GM12878 (cell line): ENCODE results near the gene IL34. TPM values are rescaled to one million over a fixed set of nuclear protein-coding genes. Genes with fewer than 3 reads are reported as not detected.

Experiments
- ATAC-seq: fragments of 200-7000 bp; cut with Tn5 transposase; 3 replicates; pipeline ENCODE4 v1.9.1; 2020; ENCODE audit warnings: mild to moderate bottlenecking, moderate library complexity
- BruUV-seq: library from RNA; stranded (reverse); fragments of 400-500 nt; replicated peaks from 2 replicates; lab custom pipeline; 2021; lab: Mats Ljungman, UMichigan
- CTCF ChIA-PET: fragments of 300-600 bp; sonication (Branson Sonifier 250); formaldehyde crosslinking; extraction: SDS; loops from one replicate; lab custom pipeline; 2021; ENCODE audit warnings: inconsistent platforms; lab: Yijun Ruan, JAX
- POLR2A ChIA-PET: fragments of 350-600 bp; formaldehyde crosslinking; extraction: SDS; loops from one replicate; lab custom pipeline; 2021; ENCODE audit warnings: inconsistent platforms; lab: Charles Lee
- RAD21 ChIA-PET: fragments of 300-600 bp; sonication (Branson Sonifier 250); formaldehyde crosslinking; loops from one replicate; lab custom pipeline; 2023; ENCODE audit warnings: antibody characterized with exemption; ENCODE audit not compliant: unreplicated experiment; lab: Charles Lee
- SMC1A ChIA-PET: fragments of 300-600 bp; sonication (Branson Sonifier 250); formaldehyde crosslinking; loops from one replicate; lab custom pipeline; 2023; ENCODE audit not compliant: unreplicated experiment, uncharacterized antibody; lab: Charles Lee
- DNase-seq: peaks from one replicate; pipeline ENCODE4 v3.0.0-alpha.2; 2011; ENCODE audit warnings: low read depth, low spot score
- FAIRE-seq: peaks from 3 replicates; lab custom pipeline; 2011; peaks lifted over from hg19 to GRCh38; lab: Jason Lieb, UNC
- H2AFZ ChIP-seq: 2 replicates; pipeline ENCODE4 v1.6.0; 2011; ENCODE audit warnings: low read depth, low read length, control low read depth; ENCODE audit not compliant: control insufficient read depth
- H3K27ac ChIP-seq: 2 replicates; pipeline ENCODE4 v1.5.1; 2011; ENCODE audit warnings: control low read depth; ENCODE audit not compliant: control insufficient read depth, insufficient read depth
- H3K27me3 ChIP-seq, 2 experiments: replicated peaks in 1 of 2; 2 replicates each; pipeline versions ENCODE4 v1.6.0 to v1.6.1; 2011; ENCODE audit warnings: low read length in 1 of 2; ENCODE audit not compliant: control insufficient read depth in 2 of 2, insufficient read depth in 2 of 2
- H3K36me3 ChIP-seq, 2 experiments: 2 replicates each; pipeline ENCODE4 v1.5.1; 2011; ENCODE audit warnings: low read length in 1 of 2; ENCODE audit not compliant: control insufficient read depth in 2 of 2, insufficient read depth in 2 of 2
- H3K4me1 ChIP-seq: 2 replicates; pipeline ENCODE4 v1.6.1; 2011; ENCODE audit warnings: mild to moderate bottlenecking, low read length, moderate library complexity, mixed read lengths; ENCODE audit not compliant: control insufficient read depth, insufficient read depth
- H3K4me2 ChIP-seq: 2 replicates; pipeline ENCODE4 v1.6.0; 2011; ENCODE audit warnings: control low read depth; ENCODE audit not compliant: control insufficient read depth, insufficient read depth
- H3K4me3 ChIP-seq: fragments of 200-600 bp; sonication (generic); 2 replicates; pipeline ENCODE4 v1.5.1; 2016
- H3K79me2 ChIP-seq: 2 replicates; pipeline ENCODE4 v1.6.0; 2011; ENCODE audit warnings: low read length; ENCODE audit not compliant: control insufficient read depth, insufficient read depth
- H3K9ac ChIP-seq: 2 replicates; pipeline ENCODE4 v1.8.0; 2011; ENCODE audit warnings: low read length, control low read depth, mixed read lengths; ENCODE audit not compliant: control insufficient read depth, insufficient read depth
- H3K9me3 ChIP-seq: replicated peaks from 3 replicates; pipeline ENCODE4 v1.5.1; 2011; ENCODE audit warnings: mild to moderate bottlenecking, low read length; ENCODE audit not compliant: control insufficient read depth, insufficient read depth
- H4K20me1 ChIP-seq: 2 replicates; pipeline ENCODE4 v1.6.0; 2011; ENCODE audit not compliant: control insufficient read depth, insufficient read depth
- CEBPZ ChIP-seq: fragments of 150-350 bp; IDR thresholded peaks from 2 replicates; pipeline ENCODE4 v1.6.1; 2016; ENCODE audit warnings: low read depth, low read length
- PBX3 ChIP-seq: IDR thresholded peaks from 2 replicates; pipeline ENCODE4 v1.6.1; 2011; ENCODE audit warnings: mild to moderate bottlenecking, low read depth, low read length, moderate library complexity; ENCODE audit not compliant: insufficient replicate concordance
- POLR2AphosphoS2 ChIP-seq: IDR thresholded peaks from 2 replicates; pipeline ENCODE4 v1.6.1; 2011; ENCODE audit warnings: low read depth, mild to moderate bottlenecking, low read length, improper control_type of control experiment, moderate library complexity
- POU2F2 ChIP-seq: IDR thresholded peaks from 3 replicates; pipeline ENCODE4 v1.6.1; 2011; ENCODE audit warnings: low read depth, mild to moderate bottlenecking, low read length, borderline replicate concordance
- SRF ChIP-seq, 2 experiments: IDR thresholded peaks; 2 replicates each; pipeline ENCODE4 v1.6.1; 2011; ENCODE audit warnings: low read depth in 2 of 2, low read length in 2 of 2, mild to moderate bottlenecking in 1 of 2, moderate library complexity in 1 of 2
- TBL1XR1 ChIP-seq: IDR thresholded peaks from 2 replicates; pipeline ENCODE4 v1.6.1; 2012; ENCODE audit warnings: low read depth, low read length, improper control_type of control experiment
- USF2 ChIP-seq: IDR thresholded peaks from 2 replicates; pipeline ENCODE4 v1.6.1; 2011; ENCODE audit warnings: low read depth, low read length, improper control_type of control experiment, borderline replicate concordance
- ZNF207 ChIP-seq: fragments of 450-650 bp; IDR thresholded peaks from 2 replicates; pipeline ENCODE4 v1.6.1; 2014; ENCODE audit warnings: antibody characterized with exemption, mild to moderate bottlenecking, borderline replicate concordance
- ZSCAN29 ChIP-seq: fragments of 450-650 bp; IDR thresholded peaks from 2 replicates; pipeline ENCODE4 v1.6.1; 2017; ENCODE audit warnings: mild to moderate bottlenecking, moderate library complexity
- ZZZ3 ChIP-seq: IDR thresholded peaks from 2 replicates; pipeline ENCODE4 v1.6.1; 2011; ENCODE audit warnings: low read depth; ENCODE audit not compliant: control insufficient read depth, insufficient read length
- WGBS: methylation state at CpG from one replicate; pipeline ENCODE4 v1.1.6; 2016; ENCODE audit warnings: low lambda C conversion rate; ENCODE audit not compliant: insufficient replicate concordance, insufficient coverage; ENCODE audit errors: missing lambda C conversion rate; 5-methylcytosine and 5-hydroxymethylcytosine counted together
- in situ Hi-C: fragments of 300-500 bp; cut with MboI; formaldehyde crosslinking; loops from 9 replicates; pipeline ENCODE4 v1.14.3; 2018; ENCODE audit warnings: mixed read lengths
- intact Hi-C: fragments of 100-400 bp; cut with micrococcal nuclease; formaldehyde crosslinking; loops from one replicate; pipeline ENCODE4 v1.14.2; 2022; ENCODE audit not compliant: unreplicated experiment
- polyA plus RNA-seq, 11 experiments: library from polyadenylated mRNA; depleted of rRNA in 4 of 11; unstranded in 6 of 11; stranded (reverse) in 5 of 11; fragments of >200 nt; fragmentation: Nextera tagmentation in 4 of 11; fragmentation: Illumina TruSeq in 1 of 11; extraction: Ambion mirVana in 4 of 11; extraction: Trizol in 1 of 11; gene quantifications; 1 replicate in 1 of 11; 2 replicates in 10 of 11; pipeline versions ENCODE4 v1.2.1 to v1.2.3, GENCODE V29; 2011 to 2016; ENCODE audit warnings: inconsistent platforms in 2 of 11, missing spikeins in 2 of 11, low read depth in 1 of 11
- total RNA-seq, 4 experiments: library from RNA; depleted of rRNA in 3 of 4; stranded (reverse); fragments of >200 nt in 3 of 4; fragmentation: Illumina TruSeq in 1 of 4; extraction: Trizol in 1 of 4; gene quantifications; 2 replicates each; pipeline versions ENCODE4 v1.2.1 to v1.2.3, GENCODE V29; 2013 to 2021

IL34 gene
- total and polyA plus RNA-seq, 10 of the 15 experiments (the other 5 are each of a cell fraction or from before 2014, with no cell fraction given): 0.27 to 0.40 TPM; not detected in 8

DNA sequence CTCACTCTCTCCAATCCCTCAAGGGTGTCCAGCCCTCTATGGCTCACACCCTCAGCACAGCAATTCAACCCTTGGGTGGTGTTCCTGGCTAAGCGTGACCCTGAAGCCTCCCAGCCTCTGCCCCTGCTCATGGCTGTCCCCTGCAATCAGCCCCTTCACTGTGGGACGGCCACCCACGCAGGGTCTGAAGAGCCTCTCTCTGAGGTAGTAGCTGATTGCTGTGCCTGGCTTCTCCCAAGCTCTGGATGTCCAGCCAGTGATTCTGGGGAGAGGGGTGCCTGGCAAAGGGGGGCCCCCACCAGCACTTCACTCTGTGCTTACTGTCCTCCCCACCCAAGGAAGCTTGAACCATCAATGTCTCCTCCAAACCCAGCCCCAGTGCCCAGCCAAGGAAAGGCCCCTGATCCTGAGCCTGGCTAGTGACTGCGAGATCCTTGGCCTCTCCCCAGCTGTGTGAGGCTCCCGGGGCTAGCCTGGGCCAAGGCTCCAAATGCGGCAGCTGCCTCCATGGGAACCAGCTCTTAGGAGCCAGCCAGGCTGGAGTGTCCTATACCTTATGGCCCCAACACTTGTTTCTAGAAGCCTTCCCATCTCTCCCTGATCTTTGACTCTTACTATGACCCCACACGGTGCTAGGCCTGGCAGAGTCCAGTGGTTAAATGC, 29.6 kb downstream of the IL34 start:
- no peak for FAIRE-seq
- TF ChIP-seq USF2 (no peak), ZNF207 (no peak), POU2F2 (no peak)
- Histone ChIP-seq H3K9ac (no peak overlapping the region), H3K4me1 (no peaks in the 10 kb centered on the region), H2AFZ (no peak overlapping the region), H3K9me3 (no peaks in the 10 kb centered on the region), H3K79me2 (no peaks in the 10 kb centered on the region), H3K27me3 (no peaks in the 10 kb centered on the region), H3K4me3 (no peak overlapping the region), H3K36me3 (no peaks in the 10 kb centered on the region), H3K4me2 (no peak overlapping the region), H3K27ac (no peak overlapping the region), H4K20me1 (no peaks in the 10 kb centered on the region)
- 58% methylated on average over 7 of the region's 7 CpGs for WGBS
- POLR2A ChIA-PET: no interaction called here
- CTCF ChIA-PET: no interaction called here
- DNase-seq: no peak
- no peak for ATAC-seq
- in situ Hi-C loops: no loop called here
- SMC1A ChIA-PET: no interaction called here
- intact Hi-C loops: no loop called here
- RAD21 ChIA-PET: no interaction called here
- BruUV-seq: no TSS peak

DNA sequence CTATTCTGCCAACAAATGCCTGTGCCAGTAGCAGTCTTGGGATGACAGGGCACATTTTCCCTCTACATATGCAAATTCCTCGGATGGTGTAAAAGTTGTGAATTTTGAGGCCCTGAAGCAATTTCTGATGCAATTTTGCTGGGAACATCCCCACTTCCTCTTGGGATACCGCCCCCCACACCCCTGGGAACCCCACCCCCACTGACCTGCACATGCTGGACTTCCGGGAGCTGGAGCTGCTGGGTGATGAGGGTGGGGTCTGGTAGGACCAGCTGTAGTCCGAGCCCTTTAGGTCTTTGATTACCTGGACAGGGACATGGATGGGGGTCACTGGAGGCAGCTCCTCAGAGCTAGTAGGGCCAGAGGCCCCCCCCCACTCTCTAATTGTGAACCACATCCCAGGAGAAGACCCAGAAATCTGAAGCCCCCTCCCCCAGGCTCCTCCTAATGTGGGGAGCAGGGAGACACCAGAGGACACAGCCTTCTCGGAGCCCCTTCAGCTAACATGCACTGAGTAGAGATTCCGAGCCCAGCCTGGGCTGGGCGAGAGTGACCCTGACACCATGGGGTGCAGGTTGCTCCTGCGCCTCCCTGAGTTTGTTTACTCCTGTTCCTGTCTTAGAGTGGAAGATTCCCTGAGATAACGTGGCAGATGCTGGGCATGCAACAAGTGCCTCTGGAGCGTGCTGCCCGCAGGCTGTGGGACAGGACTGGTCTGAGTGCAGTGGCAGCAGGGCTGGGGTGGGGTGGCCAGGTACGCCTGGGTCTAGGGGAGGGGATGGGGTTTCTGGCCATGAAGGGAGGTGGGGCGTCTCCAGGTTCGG, 30.5 kb downstream of the IL34 start:
- POLR2A ChIA-PET: no interaction called here
- FAIRE-seq (no peak), ATAC-seq (no peak), DNase-seq (no peak)
- Histone ChIP-seq H3K36me3 (no peaks in the 10 kb centered on the region), H3K27me3 (no peaks in the 10 kb centered on the region), H3K9me3 (no peaks in the 10 kb centered on the region), H3K9ac (no peak overlapping the region), H3K4me3 (no peak overlapping the region), H3K4me2 (no peak overlapping the region), H3K4me1 (no peaks in the 10 kb centered on the region), H4K20me1 (no peaks in the 10 kb centered on the region), H3K79me2 (no peaks in the 10 kb centered on the region), H2AFZ (no peak overlapping the region), H3K27ac (no peak overlapping the region)
- in situ Hi-C loops (no loop called here), intact Hi-C loops (no loop called here)
- RAD21 ChIA-PET: no interaction called here
- WGBS: 38% methylated on average over 14 of the region's 14 CpGs
- BruUV-seq: no TSS peak
- SMC1A ChIA-PET: no interaction called here
- CTCF ChIA-PET: interaction anchor here (2.1 kb wide), 1 partner anchor 94 kb away, joined by 5 read pairs; no protein-coding TSS in a partner anchor
- no peak for TF ChIP-seq ZZZ3
- TF ChIP-seq PBX3: no peak
- no peak for TF ChIP-seq TBL1XR1
- TF ChIP-seq CEBPZ: no peak
- no peak for TF ChIP-seq ZSCAN29
- TF ChIP-seq SRF (IDR thresholded peaks at IDR 0.05; ENCODE audit: low read depth in 2 of 2, low read length in 2 of 2): no peak
- no peak for TF ChIP-seq POLR2AphosphoS2
